Activated T-cell treated with anti-CD3 and anti-CD28 coated beads for 24 hours (primary cell): Measurements from ENCODE around the gene CNTROB.

Source experiments
- DNase-seq: peaks from one replicate; pipeline ENCODE4 v3.0.0-alpha.2; 2020; ENCODE audit warnings: low read depth

The CNTROB gene

GRCh38 chr17:7903154-7904103 is 28.6 kb upstream of the CNTROB start:
- DNase-seq: no peak

DNA sequence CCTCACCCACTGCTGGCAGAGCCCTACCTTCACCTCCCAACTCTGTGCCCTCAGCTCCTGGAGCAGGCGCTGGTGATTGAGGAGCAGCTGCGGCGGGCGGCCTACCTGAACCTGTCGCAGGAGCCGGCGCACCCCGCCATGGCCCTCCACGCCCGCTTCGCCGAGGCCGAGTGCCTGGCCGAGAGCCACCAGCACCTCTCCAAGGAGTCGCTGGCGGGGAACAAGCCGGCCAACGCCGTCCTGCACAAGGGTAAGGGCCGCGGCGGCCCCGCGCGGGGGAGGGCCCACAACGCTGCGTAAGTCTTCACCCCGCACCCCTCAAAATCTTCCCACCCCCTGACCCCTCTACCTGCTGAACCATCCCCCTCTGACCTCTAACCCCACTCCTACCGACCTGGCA is 22.9 kb upstream of the CNTROB start:
- no peak for DNase-seq

GRCh38 chr17:7910281-7910680 is 21.7 kb upstream of the CNTROB start:
- DNase-seq: no peak

GRCh38 chr17:7910711-7911110 is 21.3 kb upstream of the CNTROB start:
- DNase-seq: no peak

DNA sequence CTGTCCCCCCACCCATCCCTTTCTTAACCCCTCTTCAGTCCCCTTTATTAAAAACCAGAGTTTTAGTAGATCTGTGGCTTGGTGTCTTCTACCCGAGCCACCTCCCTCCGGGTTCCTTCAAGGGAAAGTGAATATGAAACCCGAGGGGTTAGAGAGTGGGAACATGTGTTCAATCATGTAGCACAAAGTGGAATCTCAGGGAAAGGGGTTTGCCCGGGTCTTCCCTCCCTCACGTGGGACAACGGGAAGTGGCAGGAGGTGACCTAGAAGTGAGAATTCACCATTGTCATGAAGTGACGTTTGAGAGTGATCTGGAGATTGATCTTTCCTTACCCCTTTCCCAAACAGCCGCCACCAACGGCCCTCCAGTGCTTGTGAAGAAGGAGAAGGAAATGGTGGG is 20.9 kb upstream of the CNTROB start:
- DNase-seq: no peak

- DNase-seq: peak; percentile 34
These were observed 19.0 kb upstream of the CNTROB start for GRCh38 chr17:7912927-7913524.

DNA sequence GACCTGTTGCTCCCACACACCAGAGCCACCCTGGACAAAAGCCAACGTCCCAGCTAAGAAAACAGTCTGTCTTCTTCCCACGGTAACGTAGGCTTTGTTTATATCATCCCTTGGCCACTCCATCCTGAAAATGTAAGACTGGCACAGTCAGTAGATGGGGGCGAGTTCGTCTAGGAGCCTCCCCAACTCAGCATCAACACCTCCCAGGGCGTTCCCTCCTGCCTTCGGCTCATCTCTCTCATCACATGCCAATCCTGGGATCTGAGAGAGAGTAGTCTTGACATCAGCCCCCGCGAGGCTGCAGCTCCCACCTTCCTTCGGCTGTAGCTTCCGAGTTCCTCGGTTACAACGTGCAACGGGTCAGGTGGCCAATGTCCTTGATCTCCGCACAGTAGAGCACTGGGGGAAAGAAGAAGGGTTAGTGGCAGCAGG is 16.8 kb upstream of the CNTROB start:
- peak; percentile 20 for DNase-seq

DNA sequence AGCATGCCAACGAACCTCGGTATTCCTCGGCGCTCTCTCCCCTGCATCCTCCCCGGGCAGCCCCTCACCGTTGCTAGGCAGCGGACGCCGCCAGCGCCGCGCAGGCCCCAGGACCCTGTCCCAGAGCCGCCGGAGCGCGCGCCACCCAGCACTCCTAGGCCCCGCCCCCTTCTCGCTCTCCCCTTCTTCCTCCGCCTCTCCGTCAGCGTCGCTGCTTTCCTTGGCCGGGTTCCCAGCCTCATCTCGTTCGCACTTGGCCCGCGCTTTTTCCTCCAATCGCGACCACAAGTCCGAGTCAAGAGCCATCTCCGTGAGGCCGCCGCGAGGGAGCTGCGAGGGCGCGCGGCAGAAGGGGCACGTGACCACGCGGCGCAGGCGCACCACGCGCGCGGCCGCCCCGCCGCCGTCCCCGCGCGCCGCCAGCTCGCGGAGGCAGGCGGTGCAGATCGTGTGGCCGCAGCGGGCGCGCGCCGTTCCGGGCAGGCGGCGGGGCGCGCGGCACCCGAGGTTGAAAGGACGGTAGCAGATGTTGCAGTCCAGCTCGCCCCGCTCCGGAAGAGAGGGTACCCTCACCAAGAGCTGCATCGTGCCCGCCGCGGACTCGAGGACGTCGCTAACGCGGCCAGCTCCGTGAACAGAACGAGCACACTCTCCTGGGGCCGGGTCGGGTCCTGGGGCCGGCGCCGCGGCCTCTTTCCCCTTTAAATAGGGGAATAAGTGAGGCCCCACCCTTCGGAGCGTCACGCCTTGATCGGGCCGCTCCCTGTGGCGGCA is 16.2 kb upstream of the CNTROB start, which contains the start of gene RNF227:
Gene RNF227 (minus strand): TSS at position 679 of the 774 bp plus-strand sequence. CDS start 94 bp downstream, at position 585.
- peak; percentile 83 for DNase-seq

DNA sequence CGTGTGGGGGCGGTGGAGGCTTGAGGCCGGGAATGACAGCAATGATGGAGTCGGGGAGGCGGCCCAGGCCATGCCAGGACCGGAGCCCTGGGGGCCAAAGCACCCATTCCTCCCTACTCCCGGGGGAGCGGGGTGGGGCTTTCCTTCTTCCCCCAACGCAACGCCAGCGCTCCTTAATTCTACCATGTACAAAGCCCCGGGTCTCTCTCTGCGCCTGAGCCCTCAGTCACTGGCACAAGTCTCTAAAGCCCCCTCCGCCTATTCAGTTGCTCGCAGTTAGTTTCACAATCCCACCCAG is 15.7 kb upstream of the CNTROB start:
- DNase-seq: no peak

- DNase-seq: no peak
These were observed 15.2 kb upstream of the CNTROB start for GRCh38 chr17:7916808-7917207.

- DNase-seq: no peak
These were observed 9.6 kb upstream of the CNTROB start for GRCh38 chr17:7922269-7922844.

DNA sequence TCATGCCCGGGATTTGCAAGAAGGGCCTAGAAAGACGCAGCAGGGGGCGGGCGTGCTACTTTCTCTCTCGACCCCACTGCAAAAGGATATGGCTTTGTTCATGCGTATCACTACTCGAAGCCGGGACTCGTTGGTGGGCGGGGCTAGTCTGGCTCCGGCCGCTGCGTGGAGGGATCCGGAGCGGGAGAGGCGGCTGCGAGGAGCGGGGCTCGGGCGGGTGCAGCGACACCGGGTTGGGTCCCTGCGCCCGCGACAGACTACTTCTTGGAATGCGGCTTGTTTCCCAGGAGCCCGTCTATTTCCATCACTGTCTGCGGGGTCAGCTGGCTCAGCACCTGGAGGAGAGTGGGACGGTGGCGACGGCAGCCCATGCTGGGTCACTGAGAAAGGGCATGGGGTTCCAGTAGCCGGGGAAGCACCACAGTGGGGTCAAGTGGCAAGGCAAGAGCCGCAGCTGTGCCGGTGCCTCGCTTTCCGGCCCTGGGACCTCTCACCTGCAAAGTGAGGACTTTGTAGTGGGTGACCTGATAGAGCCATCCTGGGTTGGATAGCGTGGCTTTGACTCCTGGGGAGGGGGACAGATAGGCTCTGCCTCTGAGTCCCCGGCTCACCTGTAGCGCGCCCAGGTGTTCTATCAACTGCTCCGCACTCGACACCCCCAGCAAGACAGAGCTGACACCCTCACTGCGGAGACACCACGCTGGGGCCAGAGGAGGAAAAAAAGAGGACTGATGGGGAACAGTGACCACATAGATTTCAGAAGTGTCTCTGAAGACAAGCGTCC is 9.0 kb upstream of the CNTROB start:
- DNase-seq: peak; percentile 75

GRCh38 chr17:7927596-7927995 is 4.4 kb upstream of the CNTROB start:
- DNase-seq: no peak

DNA sequence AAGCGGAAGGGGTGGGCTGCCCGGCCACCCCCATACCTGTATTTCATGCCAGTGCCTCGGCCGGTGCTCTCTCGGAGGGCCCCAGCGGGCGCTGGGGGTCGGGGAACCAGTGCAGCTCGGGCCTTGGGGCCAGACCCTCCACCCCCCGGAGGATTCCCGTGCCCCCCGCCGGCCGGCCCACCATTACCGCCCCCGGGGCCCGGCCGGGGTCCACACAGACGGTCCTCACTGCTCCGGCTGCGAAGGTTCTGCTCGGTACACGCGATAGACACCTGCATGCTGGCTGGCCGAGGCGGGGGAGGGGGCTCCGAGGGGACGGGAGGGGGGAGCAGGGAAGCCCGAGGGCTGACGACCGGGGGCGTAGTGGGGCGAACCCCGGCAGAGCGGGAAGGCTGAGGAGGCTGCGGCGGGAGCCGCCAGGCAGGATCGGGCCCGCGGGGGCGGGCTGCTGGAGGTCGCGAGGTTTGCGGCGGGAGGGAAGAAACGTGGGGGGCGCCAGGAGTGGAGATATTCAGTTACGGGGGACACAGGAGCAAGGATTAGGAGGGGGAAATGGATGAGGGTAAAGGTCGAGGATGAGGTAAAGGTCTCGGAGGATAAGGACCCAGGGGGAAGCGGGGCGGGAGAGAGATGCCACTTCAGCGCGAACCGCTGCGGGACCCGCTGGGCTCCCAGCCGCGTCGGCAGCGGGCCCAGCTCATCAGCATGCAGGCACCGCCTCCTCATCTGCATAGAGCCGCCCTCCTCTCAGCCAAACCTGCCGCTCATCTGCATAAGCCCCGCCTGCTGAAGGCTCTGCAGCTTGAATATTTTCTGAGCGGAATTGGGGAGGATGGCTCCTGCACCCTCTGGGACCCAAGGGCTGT is 2.6 kb upstream of the CNTROB start, which contains the start of gene KCNAB3:
Gene KCNAB3 (minus strand): TSS at position 699 of the 866 bp plus-strand sequence. CDS start 421 bp downstream, at position 278.
- DNase-seq: no peak

- no peak for DNase-seq
These were observed 970 bp upstream of the CNTROB start for GRCh38 chr17:7930841-7931631.

DNA sequence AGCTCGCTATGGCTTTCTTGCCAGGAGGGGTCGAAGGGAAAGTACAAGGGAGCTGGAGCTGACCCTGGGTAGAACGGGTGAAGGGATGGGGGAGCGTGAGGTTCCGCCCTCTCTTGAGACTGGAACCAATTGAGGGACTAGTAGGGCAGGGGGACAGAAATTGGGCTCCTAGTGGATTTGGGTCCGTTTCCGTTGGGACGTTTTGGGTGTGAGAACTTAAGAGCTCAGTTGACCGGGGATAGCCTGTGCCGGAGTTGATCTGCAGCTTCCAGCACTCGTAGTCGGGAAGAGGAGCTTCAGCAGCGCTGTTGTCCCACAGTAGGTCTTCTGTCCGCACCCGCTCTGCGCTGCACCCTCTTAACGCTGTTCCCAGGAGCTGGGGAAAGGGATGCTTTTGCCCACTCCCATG is 481 bp downstream of the CNTROB start:
- no peak for DNase-seq

DNA sequence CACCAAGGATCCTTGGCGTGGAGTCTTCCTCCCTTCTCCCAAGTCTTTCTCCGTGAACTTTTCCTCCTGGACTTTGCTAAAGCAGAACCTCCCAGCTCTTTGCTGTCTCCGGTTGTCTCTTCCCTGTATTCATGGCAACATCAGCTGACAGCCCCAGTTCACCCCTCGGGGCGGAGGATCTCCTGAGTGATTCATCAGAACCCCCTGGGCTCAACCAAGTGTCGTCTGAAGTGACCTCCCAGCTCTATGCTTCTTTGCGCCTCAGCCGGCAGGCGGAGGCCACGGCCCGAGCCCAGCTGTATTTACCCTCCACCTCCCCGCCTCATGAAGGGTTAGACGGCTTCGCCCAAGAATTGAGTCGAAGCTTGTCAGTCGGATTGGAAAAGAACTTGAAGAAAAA is 943 bp downstream of the CNTROB start:
- no peak for DNase-seq

DNA sequence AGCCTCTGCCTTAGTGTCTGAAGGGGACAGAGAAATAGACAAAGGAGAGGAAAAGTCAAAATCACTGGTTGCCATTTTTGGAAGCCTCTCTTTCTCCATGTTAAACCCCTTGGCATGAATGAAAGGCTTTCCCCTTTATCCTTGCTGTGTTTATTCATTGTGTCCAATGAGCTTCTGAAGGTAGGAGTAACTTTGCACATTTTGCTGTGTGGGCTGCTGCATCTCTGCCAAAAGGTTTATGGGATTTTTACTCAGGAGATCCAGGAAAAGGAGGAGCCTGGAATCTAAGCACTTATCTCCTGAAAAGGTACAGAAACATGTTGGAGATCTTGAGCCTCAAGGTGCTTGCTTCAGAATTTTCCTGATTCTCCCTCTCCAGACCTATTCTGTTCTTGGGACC is 3.9 kb downstream of the CNTROB start:
- DNase-seq: no peak

- DNase-seq: no peak
These were observed 8.0 kb downstream of the CNTROB start for GRCh38 chr17:7940034-7940433.

DNA sequence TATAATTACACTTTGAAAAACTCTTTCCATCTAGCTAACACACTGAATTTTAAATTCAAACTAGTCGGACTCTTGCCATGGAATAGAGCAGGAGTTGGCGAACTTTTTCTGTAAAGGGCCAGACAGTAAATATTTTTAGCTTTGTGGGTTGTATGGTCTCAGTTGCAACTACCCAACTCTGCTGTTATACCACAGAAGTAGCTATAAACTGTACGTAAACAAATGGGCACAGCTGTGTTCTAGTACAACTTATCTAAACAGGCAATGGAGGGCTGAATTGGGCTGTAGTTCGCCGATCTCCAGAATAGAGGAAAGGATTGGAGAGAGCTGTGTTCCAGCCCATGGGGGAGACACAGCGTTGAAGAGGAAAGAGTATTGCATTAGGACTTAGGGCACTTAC is 8.7 kb downstream of the CNTROB start:
- DNase-seq: no peak
